H1 (cell line): Measurements from ENCODE around the gene TXNDC11. TPM values are rescaled to one million over a fixed set of nuclear protein-coding genes. Genes with fewer than 3 reads are reported as not detected.

Experiments used
- ATF2 ChIP-seq: IDR thresholded peaks from 2 replicates; pipeline ENCODE4 v1.6.1; 2012; ENCODE audit warnings: low read length, inconsistent platforms
- BACH1 ChIP-seq: IDR thresholded peaks from 2 replicates; pipeline ENCODE4 v1.6.1; 2012; ENCODE audit warnings: low read length, improper control_type of control experiment
- CBX8 ChIP-seq: fragments of 300-800, 300-1000 bp; sonication (generic); IDR thresholded peaks from 2 replicates; pipeline ENCODE4 v1.7.1; 2016; ENCODE audit warnings: low read depth, low read length, borderline replicate concordance
- CEBPB ChIP-seq: IDR thresholded peaks from 2 replicates; pipeline ENCODE4 v1.6.1; 2012; ENCODE audit warnings: low read depth, low read length
- CREB1 ChIP-seq: IDR thresholded peaks from 2 replicates; pipeline ENCODE4 v1.6.1; 2012; ENCODE audit warnings: inconsistent platforms
- EGR1 ChIP-seq: IDR thresholded peaks from 2 replicates; pipeline ENCODE4 v1.6.1; 2011; ENCODE audit warnings: low read depth, low read length, borderline replicate concordance
- GABPA ChIP-seq: IDR thresholded peaks from 2 replicates; pipeline ENCODE4 v1.6.1; 2011; ENCODE audit warnings: mild to moderate bottlenecking, low read length, moderate library complexity, borderline replicate concordance; ENCODE audit not compliant: insufficient read depth
- GTF2F1 ChIP-seq: IDR thresholded peaks from 2 replicates; pipeline ENCODE4 v1.6.1; 2012; ENCODE audit warnings: low read depth, low read length, improper control_type of control experiment, borderline replicate concordance
- HDAC2 ChIP-seq, 2 experiments: fragments of 300-600 bp in 1 of 2; sonication (generic) in 1 of 2; IDR thresholded peaks; 2 replicates each; pipeline ENCODE4 v1.6.1; 2011 to 2012; ENCODE audit warnings: low read depth in 2 of 2, low read length in 2 of 2, mild to moderate bottlenecking in 2 of 2, moderate library complexity in 2 of 2, borderline replicate concordance in 1 of 2, inconsistent platforms in 1 of 2
- JUND ChIP-seq: IDR thresholded peaks from 2 replicates; pipeline ENCODE4 v1.6.1; 2011; ENCODE audit warnings: mild to moderate bottlenecking, improper control_type of control experiment, low read length
- KDM5A ChIP-seq: fragments of 200-600 bp; IDR thresholded peaks from 2 replicates; pipeline ENCODE4 v1.7.1; 2012; ENCODE audit warnings: mild to moderate bottlenecking, low read length, inconsistent platforms, mixed read lengths
- MAFK ChIP-seq: IDR thresholded peaks from 2 replicates; pipeline ENCODE4 v1.6.1; 2012; ENCODE audit warnings: low read depth, mild to moderate bottlenecking, improper control_type of control experiment, low read length
- RNF2 ChIP-seq: fragments of 200-900, 300-1000 bp; sonication (generic); IDR thresholded peaks from 2 replicates; pipeline ENCODE4 v1.7.1; 2016; ENCODE audit warnings: borderline replicate concordance, low read depth, mild to moderate bottlenecking, antibody characterized with exemption, low read length; ENCODE audit not compliant: poor library complexity, severe bottlenecking; ENCODE audit errors: missing control alignments
- TAF1 ChIP-seq: IDR thresholded peaks from 2 replicates; pipeline ENCODE4 v1.6.1; 2011; ENCODE audit warnings: mild to moderate bottlenecking, low read depth, low read length
- TEAD4 ChIP-seq: IDR thresholded peaks from 2 replicates; pipeline ENCODE4 v1.6.1; 2012; ENCODE audit warnings: low read depth, low read length, inconsistent platforms, mixed read lengths
- ZNF274 ChIP-seq: IDR thresholded peaks from 2 replicates; pipeline ENCODE4 v1.7.0; 2012; ENCODE audit warnings: low read length, borderline replicate concordance; ENCODE audit errors: extremely low read depth
- polyA plus RNA-seq, 7 experiments: library from polyadenylated mRNA; depleted of rRNA in 3 of 7; stranded (reverse) in 5 of 7; unstranded in 2 of 7; fragments of >200 nt in 5 of 7; fragments of 200-250 nt in 2 of 7; gene quantifications; 1 replicate in 5 of 7; 2 replicates in 1 of 7; 4 replicates in 1 of 7; pipeline versions ENCODE4 v1.2.1 to v1.2.3, GENCODE V29; 2011 to 2013; ENCODE audit warnings: missing spikeins in 2 of 7, mixed read lengths in 2 of 7
- total RNA-seq: library from RNA; stranded (reverse); fragmentation: NEBNext Ultra II Directional; extraction: Animal tissue kit (Norgen Biotek cat#: 25700); gene quantifications from 2 replicates; pipeline ENCODE4 v1.2.1, GENCODE V29; 2021
- TF ChIP-seq, protein P1 (sequence below), 3 experiments: IDR thresholded peaks; 1 replicate in 2 of 3; 2 replicates in 1 of 3; pipeline versions ENCODE4 v1.5.1 to v1.6.1; 2011; ENCODE audit warnings: low read length in 3 of 3, mild to moderate bottlenecking in 3 of 3, inconsistent platforms in 2 of 3, low read depth in 1 of 3, moderate library complexity in 1 of 3; ENCODE audit not compliant: insufficient read depth in 1 of 3; ENCODE audit errors: control extremely low read depth in 1 of 3
- TF ChIP-seq, protein P2 (sequence below): IDR thresholded peaks from 2 replicates; pipeline ENCODE4 v1.6.1; 2012; ENCODE audit warnings: inconsistent platforms

The TXNDC11 gene
- total and polyA plus RNA-seq, 2 of the 8 experiments (the other 6 are each of a cell fraction or from before 2014, with no cell fraction given): 13.5 to 13.8 TPM

DNA sequence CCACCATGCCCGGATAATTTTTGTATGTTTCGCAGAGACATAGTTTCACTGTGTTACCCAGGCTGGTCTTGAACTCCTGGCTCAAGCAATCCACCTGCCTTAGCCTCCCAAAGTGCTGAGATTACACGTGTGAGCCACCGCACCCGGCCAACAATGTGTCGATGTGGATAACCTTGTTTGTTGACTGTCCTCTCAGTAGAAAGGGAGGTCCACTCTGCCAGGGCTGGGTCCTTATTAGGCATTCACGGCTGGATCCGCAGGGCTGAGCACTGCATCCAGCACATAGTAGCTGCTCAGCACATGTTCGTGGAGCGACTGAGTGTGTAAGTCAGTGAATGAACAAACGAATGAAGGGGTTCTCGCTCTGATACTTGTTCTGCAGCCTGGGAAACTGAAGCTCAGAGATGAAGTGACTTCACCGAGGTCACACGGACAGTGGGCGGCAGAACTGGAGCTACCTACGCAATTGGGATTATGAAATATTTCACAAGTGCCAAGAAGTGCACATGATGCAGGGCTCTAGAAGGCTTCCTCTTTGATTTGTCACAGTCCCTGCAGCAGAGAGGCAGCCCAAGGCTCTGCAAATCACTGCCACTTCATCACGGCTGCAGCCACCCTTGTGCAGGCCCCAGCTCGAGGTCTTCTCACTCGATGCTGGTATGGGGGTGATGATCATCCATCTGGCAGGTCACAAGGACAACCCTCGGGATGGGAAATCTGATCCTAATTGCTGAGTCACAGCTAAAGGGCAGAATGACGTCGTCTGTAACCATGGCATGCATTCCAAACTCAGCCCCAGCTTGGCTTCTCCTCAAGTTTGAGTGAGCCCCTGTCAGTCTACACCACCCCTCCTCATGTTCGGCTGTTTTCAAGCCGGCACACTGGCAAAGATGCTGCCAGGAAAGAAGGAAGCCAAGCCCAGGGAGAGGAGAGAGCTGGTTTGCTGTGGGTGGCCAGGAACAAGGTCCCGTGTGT is 102.4 kb downstream of the TXNDC11 start (continued):
- TF ChIP-seq GTF2F1 (no peak), CEBPB (peak; percentile 15; the same call in 1 of the 2 replicates), TEAD4 (0 out of 2 replicates have a peak, but pooled peaks have one; percentile 2), TAF1 (0 out of 2 replicates have a peak, but pooled peaks have one; percentile 30), MAFK (peak; percentile 91), ATF2 (peak; percentile 84), KDM5A (no peak), ZNF274 (no peak), RNF2 (no peak), CREB1 (peak; percentile 80), GABPA (no peak), EGR1 (no peak), BACH1 (peak; percentile 95), JUND (peak; percentile 73; the same call in 1 of the 2 replicates), HDAC2 (IDR thresholded peaks at IDR 0.05; ENCODE audit: borderline replicate concordance in 1 of 2, low read depth in 2 of 2, low read length in 2 of 2) (no peak), CBX8 (no peak)
- TF ChIP-seq, protein P1, sequence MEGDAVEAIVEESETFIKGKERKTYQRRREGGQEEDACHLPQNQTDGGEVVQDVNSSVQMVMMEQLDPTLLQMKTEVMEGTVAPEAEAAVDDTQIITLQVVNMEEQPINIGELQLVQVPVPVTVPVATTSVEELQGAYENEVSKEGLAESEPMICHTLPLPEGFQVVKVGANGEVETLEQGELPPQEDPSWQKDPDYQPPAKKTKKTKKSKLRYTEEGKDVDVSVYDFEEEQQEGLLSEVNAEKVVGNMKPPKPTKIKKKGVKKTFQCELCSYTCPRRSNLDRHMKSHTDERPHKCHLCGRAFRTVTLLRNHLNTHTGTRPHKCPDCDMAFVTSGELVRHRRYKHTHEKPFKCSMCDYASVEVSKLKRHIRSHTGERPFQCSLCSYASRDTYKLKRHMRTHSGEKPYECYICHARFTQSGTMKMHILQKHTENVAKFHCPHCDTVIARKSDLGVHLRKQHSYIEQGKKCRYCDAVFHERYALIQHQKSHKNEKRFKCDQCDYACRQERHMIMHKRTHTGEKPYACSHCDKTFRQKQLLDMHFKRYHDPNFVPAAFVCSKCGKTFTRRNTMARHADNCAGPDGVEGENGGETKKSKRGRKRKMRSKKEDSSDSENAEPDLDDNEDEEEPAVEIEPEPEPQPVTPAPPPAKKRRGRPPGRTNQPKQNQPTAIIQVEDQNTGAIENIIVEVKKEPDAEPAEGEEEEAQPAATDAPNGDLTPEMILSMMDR (IDR thresholded peaks at IDR 0.05; ENCODE audit: control extremely low read depth in 1 of 3, insufficient read depth in 1 of 3, low read depth in 1 of 3, low read length in 3 of 3): peak in 1 of 3 experiments; percentile 2; a peak in 1 of 4 replicates
- TF ChIP-seq, protein P2, sequence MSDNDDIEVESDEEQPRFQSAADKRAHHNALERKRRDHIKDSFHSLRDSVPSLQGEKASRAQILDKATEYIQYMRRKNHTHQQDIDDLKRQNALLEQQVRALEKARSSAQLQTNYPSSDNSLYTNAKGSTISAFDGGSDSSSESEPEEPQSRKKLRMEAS: peak; percentile 10; the same call in 1 of the 2 replicates
